Measurements from ENCODE around the gene YPEL2.
"Not testable (repeated sequence)": the region's sequence is repeated elsewhere in the genome, so short reads cannot be mapped to it uniquely, and the experiment has no call there.

Gene YPEL2

GRCh38 chr17:59375857-59376256, 44.4 kb downstream of the YPEL2 start:
- no peak for DNase-seq (ENCODE audit: low read depth in 2 of 2)

GRCh38 chr17:59376506-59376905, 45.1 kb downstream of the YPEL2 start:
- DNase-seq (ENCODE audit: low read depth in 2 of 2) = no peak

- DNase-seq (ENCODE audit: low read depth in 2 of 2) = no peak
Observed at GRCh38 chr17:59377410-59377809, 46.0 kb downstream of the YPEL2 start.

- DNase-seq (ENCODE audit: low read depth in 2 of 2) = no peak
Observed at GRCh38 chr17:59378675-59379074, 47.2 kb downstream of the YPEL2 start.

GRCh38 chr17:59380474-59380873, 49.0 kb downstream of the YPEL2 start:
- no peak for DNase-seq (ENCODE audit: low read depth in 2 of 2)

GRCh38 chr17:59381716-59382570, 50.5 kb downstream of the YPEL2 start:
- DNase-seq (ENCODE audit: low read depth in 2 of 2) = no peak

- DNase-seq (ENCODE audit: low read depth in 2 of 2) = no peak
Observed at GRCh38 chr17:59383893-59384292, 52.4 kb downstream of the YPEL2 start.

GRCh38 chr17:59387351-59388068, 56.1 kb downstream of the YPEL2 start:
- DNase-seq (ENCODE audit: low read depth in 2 of 2) = no peak

GRCh38 chr17:59388069-59388556, 56.7 kb downstream of the YPEL2 start:
- DNase-seq (ENCODE audit: low read depth in 2 of 2) = no peak

- DNase-seq (ENCODE audit: low read depth in 2 of 2) = no peak
Observed at GRCh38 chr17:59389066-59389465, 57.6 kb downstream of the YPEL2 start.

- no peak for DNase-seq (ENCODE audit: low read depth in 2 of 2)
Observed at GRCh38 chr17:59391021-59391420, 59.6 kb downstream of the YPEL2 start.

- no peak for DNase-seq (ENCODE audit: low read depth in 2 of 2)
Observed at GRCh38 chr17:59392973-59393679, 61.7 kb downstream of the YPEL2 start.

- not testable (repeated sequence) for DNase-seq (ENCODE audit: low read depth in 2 of 2)
Observed at GRCh38 chr17:59393742-59394410, 62.4 kb downstream of the YPEL2 start.

GRCh38 chr17:59396134-59396826, 64.8 kb downstream of the YPEL2 start:
- DNase-seq (ENCODE audit: low read depth in 2 of 2) = no peak

GRCh38 chr17:59397316-59398073, 66.0 kb downstream of the YPEL2 start:
- no peak for DNase-seq (ENCODE audit: low read depth in 2 of 2)

GRCh38 chr17:59399914-59400313, 68.5 kb downstream of the YPEL2 start:
- DNase-seq (ENCODE audit: low read depth in 2 of 2) = no peak

- no peak for DNase-seq (ENCODE audit: low read depth in 2 of 2)
Observed at GRCh38 chr17:59400858-59401257, 69.4 kb downstream of the YPEL2 start.

- DNase-seq (ENCODE audit: low read depth in 2 of 2) = no peak
Observed at GRCh38 chr17:59401274-59401673, 69.8 kb downstream of the YPEL2 start.

GRCh38 chr17:59401725-59402124, 70.3 kb downstream of the YPEL2 start:
- DNase-seq (ENCODE audit: low read depth in 2 of 2) = no peak

GRCh38 chr17:59402760-59403159, 71.3 kb downstream of the YPEL2 start:
- DNase-seq (ENCODE audit: low read depth in 2 of 2) = no peak
